KBM-7 (cell line): ENCODE data around the gene ZFAND3.

ENCODE experiments used
- DNase-seq: peaks from one replicate; pipeline ENCODE4 v3.0.0-alpha.2; 2015
- in situ Hi-C: fragments of 300-500 bp; cut with MboI; formaldehyde crosslinking; loops from 2 replicates; pipeline ENCODE4 v1.14.3; 2020; ENCODE audit warnings: low sequenced_read_pairs, low pct_unique_long_range_greater_than_20kb, mixed read lengths

Gene ZFAND3

DNA sequence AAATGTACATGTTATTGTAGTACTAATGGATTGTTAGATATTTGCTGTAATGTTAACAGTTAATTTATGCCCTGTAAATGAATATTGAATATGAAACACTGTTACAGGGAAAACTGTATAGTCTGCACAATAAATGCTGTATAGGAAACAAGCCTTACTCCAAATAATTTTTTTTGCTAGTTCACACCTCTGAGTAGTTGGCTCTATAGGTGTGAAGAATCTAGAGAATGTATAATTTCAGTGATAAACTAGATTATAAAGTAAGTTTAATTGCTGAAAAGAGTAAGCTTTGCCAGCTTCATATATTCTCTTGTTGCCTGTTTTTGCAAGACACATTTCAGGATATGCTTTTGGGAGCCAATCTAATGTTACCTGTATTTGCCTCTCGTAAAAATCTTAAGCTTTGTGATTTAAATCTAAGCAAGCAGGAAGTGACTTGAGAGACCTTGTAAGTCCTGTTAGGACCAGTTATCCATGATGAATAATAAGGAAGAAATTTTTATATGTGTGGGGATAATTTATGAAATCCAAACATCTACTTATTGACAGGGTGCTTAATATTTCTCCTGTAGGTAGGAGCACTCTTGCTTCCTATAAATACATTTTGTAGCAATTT is 232.4 kb downstream of the ZFAND3 start:
- no peak for DNase-seq
- in situ Hi-C loops = no loop called here

DNA sequence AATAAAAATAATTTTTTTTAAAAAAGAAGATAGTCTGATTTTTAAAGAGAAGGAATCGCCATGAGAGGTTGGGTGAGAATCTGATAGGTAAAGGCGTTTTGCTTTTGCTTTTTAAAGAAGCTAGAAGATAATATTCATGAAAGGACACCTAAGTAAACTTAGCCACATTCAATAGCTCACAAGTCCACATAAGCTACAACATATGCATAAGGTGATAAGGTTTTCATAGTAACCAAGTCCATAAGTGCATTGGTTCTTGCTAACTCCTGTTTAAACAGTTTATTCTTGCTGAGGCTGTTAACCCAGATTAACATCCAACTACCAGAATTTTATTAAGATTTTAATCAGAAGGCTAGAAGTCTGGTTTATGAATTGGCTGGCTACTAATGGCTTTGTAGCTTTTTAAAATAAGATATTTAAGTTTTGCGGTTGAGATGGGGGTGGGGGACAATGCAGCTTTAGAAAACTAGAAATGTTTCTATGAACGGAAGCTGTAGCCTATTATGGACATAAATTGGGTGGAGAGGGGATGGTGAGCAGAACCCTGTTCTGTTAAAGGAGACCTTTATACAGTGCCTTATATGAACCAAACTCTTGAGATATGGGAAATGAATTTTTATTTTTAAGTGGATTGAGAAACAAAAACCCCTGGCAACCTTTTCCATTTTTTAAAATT is 235.1 kb downstream of the ZFAND3 start:
- DNase-seq = no peak
- in situ Hi-C loops = no loop called here

DNA sequence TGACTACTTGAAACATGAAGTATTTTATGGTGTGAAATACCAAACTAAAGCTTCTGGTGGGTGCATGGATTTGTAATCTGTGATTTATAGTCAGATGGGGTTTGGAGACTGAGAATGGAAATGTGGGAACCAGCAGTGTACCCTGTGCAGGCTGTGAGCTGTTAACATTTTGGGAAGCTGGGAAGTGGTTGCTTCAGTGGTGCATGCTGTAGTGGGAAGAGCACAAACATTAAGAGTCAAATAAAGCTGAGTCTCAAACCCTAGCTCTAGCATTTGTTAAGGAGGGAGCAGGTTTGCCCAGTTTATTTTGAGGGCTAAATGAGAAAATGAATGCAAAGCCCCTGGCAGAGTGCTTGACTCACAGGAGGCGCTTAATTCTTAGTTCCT is 235.7 kb downstream of the ZFAND3 start:
- no peak for DNase-seq
- in situ Hi-C loops = no loop called here

DNA sequence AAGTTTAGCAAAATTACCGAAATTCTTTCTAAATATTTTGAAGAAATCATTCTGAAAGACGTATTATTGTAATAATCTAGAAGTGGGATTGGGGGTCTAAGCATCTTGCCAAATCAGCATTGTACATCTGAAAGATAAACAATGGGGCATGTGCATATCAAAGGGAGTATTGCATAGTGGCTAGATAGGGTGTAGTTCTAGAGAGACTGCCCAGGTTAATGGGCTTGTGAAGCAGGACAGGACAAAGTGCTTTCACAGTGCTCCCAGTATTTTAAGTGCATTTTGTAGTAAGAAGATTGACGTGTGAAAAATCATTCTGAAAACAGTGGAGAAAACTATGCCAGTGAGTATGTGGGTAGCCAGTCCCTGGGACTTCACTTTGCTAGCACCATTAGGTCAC is 236.8 kb downstream of the ZFAND3 start:
- in situ Hi-C loops = no loop called here
- no peak for DNase-seq

DNA sequence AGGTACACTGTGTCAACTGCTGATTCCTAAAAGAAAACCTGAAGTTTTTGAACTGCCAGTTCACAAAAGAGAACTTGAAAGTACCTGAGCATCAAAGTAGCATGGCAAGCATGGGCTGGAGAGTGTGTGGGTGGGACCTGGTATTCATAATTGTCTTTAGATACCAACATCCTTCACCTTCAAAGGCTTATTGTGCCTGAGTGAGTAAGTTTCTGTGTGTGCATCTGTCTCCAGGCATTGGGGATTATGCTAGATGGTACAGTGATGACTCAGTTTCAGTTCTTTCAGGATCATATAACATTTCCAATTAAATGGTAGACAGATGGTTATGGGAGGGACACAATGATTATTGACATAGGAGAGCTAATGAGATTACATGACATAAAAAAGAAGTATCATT is 238.5 kb downstream of the ZFAND3 start:
- in situ Hi-C loops = no loop called here
- no peak for DNase-seq

DNA sequence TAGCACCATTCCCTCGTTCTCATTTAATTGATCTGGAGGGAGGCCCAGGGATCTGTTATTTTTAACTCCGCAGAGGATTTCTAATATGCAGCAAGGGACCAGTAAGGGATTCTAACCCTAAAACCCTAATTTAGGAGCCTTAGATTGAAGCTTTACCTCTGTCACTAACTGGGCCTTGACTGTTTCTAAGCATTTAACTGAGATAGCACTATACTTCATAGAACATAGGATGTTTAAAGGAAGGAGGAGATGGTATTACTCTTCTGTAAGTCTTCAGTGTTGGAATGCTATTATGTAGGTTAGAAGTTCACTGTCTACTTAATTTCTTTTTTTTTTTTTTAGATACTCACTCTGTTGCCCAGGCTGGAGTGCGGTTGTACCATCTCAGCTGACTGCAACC is 242.5 kb downstream of the ZFAND3 start:
- DNase-seq = no peak
- in situ Hi-C loops = no loop called here

DNA sequence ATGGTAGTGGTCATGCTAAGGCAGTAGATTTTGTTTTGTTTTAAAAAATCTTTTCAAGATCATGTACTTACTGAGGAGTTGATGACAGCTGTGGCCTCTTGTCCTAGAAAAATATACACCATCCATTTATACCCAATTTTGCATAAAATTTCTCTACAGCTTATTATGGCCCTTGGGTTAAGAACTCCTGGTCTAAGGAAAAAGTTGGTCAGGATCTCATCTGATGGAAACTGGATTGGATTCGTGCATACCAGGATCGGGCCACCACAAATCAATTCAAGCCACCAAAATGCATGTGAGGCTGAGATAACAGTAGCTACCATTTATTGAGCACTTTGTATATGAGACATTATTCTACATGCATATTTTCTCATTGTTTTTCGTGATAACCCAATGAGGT is 244.4 kb downstream of the ZFAND3 start:
- in situ Hi-C loops = no loop called here
- DNase-seq = no peak

DNA sequence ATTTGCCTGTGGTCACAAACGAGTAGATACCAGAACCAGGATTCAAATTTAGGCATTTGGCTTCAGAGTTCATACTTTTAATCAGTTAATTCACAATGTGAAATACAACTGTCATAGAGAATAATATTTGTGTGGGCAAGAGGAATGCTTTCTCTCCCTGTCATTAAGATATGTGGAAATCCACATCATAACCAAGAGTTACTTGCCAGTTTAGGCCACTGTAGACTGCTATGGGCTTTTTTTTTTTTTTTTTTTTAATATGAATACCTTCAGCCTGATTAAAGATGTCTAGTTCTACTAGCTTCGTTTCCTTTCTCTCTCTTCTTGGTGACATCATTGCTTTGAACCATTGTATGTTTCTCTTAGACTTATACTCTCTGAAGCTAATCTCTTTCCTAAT is 244.9 kb downstream of the ZFAND3 start:
- DNase-seq = no peak
- in situ Hi-C loops = no loop called here

DNA sequence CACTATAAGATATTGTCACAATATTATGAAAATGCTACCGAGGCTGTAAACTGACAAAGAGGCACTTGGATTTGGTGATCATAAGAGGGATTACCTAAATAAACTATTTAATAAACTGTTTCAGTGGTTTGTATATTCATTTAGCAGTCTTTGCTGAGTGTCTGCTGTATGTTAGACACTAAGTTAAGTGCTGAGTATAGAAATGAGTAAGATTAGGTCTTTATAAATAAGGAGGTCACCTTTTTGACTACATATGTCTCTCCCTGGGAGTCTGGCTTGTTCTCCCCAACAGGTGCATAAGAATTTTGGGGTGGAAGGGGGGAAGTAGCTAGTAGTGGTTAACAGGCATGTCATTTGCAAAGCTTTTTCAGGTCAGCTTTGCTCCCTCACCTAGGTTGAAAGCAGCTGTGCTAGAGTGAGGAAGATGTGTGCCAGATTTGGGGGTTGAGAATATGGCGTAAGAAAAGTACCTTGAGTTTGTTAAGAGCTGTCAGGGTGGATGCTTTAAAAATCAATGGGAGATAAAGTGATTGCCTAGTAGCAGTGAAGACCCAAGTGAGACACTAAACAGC is 246.3 kb downstream of the ZFAND3 start:
- in situ Hi-C loops = no loop called here
- DNase-seq = no peak

DNA sequence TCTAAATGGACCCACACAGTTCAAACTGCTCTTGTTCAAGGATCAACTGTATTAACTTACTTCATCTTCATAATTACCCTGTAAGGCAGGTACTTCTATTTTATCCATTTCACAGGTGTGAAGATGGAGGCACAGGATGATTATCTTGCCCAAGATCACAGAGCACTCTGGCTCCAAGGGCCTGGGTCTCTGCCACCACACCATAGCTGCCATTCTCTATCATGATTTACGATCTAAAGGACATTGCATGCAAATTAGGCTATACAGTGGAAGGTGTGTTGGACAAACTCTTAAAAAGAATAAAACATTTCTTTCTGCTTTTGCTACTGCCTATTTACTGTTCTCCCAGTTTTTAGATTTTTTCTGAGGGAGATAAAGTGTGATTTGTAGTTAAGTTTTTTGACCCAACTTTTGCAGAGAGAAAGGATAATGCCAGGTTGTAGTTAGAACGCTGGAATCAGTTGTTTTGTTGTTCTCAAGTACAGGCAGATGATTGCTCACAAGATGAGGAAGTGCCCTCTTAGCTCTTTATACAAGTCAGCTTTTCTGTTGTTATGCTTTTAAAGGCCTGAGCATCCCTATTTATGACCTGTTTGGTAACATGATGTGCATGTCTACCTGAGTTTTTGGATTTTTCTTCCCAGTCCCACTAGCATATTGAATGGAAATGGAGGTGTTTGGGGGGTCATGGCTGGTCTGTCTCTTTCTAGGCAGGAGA is 247.9 kb downstream of the ZFAND3 start:
- in situ Hi-C loops = no loop called here

DNA sequence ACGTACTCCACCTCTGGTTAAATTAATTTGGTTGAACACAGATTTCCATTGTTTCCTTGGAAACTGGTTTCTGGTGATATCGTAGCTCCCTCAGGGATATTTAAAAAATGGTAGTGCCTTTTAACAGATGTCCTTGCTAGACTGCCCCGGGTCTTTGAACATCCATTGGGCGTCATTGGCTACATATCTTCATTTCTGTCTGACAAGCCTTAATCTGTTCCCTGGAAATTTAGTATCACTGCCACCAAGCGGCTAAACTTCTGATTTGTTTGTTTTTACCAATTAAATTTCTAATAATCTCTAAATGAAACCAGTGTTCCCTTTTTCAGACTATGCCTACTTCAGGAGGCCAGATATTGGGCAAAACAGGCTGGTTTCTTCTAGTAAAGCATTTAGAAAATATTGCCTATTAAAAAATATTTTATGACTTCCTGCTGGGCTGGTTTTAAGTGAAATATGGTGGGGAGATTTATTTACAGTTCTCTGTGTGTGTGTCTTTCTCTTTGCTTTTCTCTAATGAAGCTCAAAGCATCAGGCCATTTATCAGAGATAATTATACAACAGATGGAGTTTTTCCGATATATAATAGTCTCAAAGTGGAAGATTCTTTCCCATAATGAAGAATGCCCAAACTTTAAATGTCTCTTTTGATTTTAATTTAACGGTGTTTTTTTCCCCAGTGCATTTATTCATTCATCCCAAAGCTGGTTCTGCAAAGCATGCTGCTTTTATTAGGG is 249.5 kb downstream of the ZFAND3 start:
- no peak for DNase-seq
- in situ Hi-C loops = no loop called here

More for the DNA sequence above, 247.9 kb downstream of the ZFAND3 start:
- DNase-seq = no peak

DNA sequence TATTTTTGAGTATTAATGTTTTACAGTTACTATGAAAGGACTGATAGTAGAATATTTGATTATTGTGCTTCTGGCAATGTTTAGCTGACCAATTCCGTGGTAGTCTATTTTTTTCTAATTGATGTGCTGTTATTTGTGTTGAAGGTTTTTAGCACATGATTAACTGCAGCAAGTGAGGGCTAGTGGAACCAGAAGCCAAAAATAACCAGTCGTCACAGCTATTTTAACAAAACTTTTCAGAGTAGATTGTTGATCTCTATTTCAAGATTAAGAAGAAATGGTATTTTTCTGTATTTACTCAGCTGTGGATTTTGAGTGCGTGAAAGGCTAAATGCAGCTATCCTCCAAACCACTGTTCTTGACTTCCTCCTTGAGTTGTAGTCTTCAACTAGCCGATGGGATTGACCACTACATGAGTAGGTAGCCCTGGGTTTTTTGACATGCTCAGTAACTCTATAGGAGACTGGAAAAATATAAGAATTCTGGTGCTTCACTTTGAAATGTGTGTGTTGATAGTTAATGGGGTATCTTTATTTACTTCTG is 258.0 kb downstream of the ZFAND3 start:
- DNase-seq = no peak
- in situ Hi-C loops = no loop called here

DNA sequence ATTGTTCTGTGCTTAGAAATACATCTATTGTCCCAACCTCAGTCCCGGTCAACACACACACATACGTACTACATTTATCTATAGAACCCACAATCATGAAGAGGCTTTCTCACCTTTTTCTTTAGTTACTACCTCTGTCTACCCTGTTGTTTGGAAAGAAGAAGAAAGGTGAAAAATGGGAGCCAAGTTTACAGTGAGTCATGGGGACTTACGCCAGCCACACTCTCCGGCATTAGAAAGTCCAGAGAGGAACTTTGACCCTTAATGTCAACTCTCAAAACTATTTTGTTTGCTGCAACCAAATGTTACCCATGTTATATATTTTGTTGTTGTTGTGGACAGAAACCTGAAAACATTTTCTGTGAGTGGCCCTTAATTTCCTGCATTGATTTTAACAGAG is 259.1 kb downstream of the ZFAND3 start:
- no peak for DNase-seq
- in situ Hi-C loops = no loop called here

DNA sequence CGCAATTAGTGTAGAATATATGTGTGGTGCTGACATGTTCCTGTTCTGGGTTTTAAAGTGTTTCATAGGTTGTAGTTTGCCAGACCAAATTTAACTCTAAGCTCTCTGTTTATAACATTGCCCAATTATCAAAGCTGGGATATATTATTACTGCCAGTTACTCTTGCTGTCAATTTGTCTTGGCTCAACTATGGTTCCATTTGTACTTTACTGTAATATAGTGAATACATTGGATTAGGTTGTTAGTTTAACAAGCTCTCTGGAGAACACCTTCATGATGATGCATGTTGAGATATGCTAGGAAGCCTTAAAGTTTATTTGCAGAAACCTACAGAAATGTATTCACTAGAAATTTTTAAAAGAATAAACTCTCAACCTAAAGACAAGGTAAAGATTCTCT is 259.6 kb downstream of the ZFAND3 start:
- no peak for DNase-seq
- in situ Hi-C loops = no loop called here

DNA sequence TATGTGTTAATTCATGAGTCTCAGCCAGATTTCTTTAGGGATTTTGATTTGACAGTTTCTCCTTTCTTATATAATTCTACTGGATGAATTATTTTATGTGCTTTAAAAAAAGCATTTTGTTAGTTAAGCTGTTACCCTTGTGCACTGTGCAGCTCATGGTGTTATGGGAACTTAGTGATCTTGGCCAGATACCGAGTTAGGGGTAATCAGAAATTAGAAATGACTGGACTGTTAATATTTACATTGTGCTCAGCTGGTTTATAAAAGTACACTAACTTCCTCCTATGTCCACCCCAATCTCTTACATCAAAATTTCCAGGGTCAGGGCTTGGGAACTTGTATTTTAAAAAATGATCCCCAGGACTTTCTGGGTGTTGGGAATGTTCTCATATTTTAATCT is 260.0 kb downstream of the ZFAND3 start:
- in situ Hi-C loops = no loop called here

DNA sequence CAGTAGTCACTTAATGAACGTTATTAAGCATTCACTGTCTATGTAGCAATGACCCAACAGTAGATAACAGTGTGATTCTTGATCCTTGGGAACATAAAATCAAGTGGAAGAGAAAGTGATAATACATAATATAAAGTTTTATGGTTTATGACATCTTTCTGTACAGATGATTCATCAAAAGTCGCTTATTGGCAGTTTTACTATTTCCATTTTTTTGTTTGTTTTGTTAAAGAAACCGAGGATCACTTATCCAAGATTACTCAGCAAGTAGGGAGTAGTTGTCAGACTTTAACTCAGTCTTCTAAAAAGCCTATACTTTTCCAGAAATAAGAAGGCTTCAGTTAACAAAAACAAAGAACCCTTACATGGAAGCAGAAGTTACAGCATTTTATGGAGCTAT is 260.8 kb downstream of the ZFAND3 start:
- DNase-seq = no peak
- in situ Hi-C loops = no loop called here

More for the DNA sequence above, 260.0 kb downstream of the ZFAND3 start:
- DNase-seq = no peak

DNA sequence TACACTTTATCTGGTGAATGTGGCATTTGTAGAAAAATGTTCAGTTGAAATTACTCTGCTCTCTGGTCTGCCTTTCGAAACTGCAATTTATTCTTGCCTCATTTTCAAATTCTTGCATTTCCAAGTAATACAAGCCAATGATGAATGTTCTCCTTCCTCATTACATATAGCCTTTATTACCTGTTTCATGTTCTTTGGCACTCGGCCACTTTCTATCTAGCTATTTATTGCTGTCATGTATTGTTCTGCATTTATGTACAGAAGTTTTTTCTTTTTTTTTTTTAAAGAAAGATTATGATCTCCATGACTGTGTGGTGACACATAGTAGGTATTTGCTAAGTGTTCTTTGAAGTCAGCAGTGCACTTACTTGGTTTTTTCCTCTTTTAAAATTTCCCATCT is 261.4 kb downstream of the ZFAND3 start:
- DNase-seq = no peak
- in situ Hi-C loops = no loop called here

DNA sequence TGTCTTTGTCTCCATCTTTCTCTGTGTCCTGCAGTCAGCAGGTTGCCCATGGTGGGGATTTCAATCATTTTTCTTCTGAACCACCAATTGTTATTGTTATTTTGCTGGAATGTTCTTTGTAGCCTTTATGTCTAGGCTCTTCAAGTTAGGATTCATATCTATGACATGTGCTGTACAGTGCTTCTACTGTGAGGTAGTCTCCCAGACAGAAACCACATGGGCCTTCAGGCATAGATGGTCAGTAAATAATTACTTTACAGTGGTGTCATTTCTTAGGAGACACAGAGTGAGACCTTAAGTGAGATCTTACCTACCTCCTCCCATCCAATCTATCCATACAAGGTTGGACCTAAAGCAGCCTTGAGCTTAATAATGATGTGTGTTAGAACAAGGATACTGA is 265.5 kb downstream of the ZFAND3 start:
- no peak for DNase-seq
- in situ Hi-C loops = no loop called here

DNA sequence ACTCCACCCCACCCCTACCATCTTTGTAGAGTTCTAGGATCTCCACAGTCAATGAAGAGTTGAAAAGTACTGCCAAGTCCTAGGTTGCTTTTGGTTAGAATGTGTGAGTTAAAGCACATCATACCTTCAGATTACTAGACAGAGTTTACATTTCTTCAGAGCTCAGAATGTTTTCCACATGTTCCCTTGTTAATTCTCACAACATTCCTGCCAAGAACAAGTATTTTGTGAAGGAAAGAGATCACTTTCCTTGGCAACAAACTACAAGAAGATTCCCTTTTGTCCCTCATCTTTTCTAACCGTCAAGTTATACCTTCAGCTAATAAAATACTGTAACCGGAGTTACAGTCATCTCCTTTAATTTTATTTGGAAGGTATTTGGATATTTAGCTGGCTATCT is 266.8 kb downstream of the ZFAND3 start:
- in situ Hi-C loops = no loop called here
- no peak for DNase-seq
